ENCODE results near the gene BCKDHB.

GRCh38 chr6:80329496-80329895, 223.0 kb downstream of the BCKDHB start:
- TF ChIP-seq CTCF (IDR thresholded peaks at IDR 0.05; ENCODE audit: low read depth, low read length, poor library complexity, severe bottlenecking) (no peak), EZH2phosphoT487 (IDR thresholded peaks at IDR 0.05; ENCODE audit: borderline replicate concordance, low read length) (no peak)

All from DOHH2 (cell line).